ENCODE results near the gene TNFSF9.
"Not testable (repeated sequence)": the region's sequence is repeated elsewhere in the genome, so short reads cannot be mapped to it uniquely, and the experiment has no call there.

TNFSF9 gene

DNA sequence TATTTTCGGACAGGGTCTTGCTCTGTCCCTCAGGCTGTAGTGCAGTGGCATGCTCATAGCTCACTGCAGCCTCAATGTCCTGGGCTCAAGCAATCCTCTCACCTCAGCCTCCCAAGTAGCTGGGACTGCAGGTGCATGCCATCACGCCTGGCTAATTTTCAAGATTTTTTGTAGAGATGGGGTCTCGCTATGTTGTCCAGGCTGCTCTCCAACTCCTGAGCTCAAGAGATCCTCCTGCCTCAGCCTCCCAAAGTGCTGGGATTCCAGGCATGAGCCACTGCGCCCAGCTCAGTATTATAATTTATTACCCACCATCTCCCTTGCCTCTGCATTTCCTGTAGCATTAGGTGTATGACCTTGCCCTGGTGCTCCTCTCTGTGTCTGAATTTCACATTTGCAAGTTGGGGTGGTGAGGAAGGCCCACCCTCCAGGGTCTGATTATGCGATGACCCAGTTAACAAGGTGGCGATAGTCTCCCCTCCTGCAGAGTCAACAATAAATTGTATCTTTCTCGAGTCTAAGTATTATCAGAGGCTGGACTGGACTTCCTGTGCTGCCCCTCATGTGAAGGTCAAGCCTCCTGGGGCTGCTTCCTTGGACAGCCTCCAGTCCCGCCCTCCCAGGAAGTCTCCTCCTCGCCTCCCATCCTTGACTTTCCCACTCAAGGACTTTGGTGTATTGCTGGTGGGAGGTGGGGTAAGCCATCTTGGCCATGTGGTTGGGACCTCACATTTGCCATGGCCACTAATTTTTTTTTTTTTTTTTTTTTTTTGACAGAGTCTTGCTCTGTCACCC is 27.2 kb upstream of the TNFSF9 start:
- Mint-ChIP-seq H3K36me3 (ENCODE audit: low read depth) (no peaks in the 10 kb centered on the region), H3K27ac (no peak overlapping the region), H3K27me3 (ENCODE audit: low read depth, poor library complexity) (peaks cover 65% of the 10 kb centered on the region), H3K4me3 (peak overlapping the region; percentile 49), H3K9me3 (no peaks in the 10 kb centered on the region), H3K4me1 (peaks cover 9% of the 10 kb centered on the region)
- TF ChIP-seq, protein P1, sequence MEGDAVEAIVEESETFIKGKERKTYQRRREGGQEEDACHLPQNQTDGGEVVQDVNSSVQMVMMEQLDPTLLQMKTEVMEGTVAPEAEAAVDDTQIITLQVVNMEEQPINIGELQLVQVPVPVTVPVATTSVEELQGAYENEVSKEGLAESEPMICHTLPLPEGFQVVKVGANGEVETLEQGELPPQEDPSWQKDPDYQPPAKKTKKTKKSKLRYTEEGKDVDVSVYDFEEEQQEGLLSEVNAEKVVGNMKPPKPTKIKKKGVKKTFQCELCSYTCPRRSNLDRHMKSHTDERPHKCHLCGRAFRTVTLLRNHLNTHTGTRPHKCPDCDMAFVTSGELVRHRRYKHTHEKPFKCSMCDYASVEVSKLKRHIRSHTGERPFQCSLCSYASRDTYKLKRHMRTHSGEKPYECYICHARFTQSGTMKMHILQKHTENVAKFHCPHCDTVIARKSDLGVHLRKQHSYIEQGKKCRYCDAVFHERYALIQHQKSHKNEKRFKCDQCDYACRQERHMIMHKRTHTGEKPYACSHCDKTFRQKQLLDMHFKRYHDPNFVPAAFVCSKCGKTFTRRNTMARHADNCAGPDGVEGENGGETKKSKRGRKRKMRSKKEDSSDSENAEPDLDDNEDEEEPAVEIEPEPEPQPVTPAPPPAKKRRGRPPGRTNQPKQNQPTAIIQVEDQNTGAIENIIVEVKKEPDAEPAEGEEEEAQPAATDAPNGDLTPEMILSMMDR (IDR thresholded peaks at IDR 0.05): no peak
- DNase-seq: no peak

DNA sequence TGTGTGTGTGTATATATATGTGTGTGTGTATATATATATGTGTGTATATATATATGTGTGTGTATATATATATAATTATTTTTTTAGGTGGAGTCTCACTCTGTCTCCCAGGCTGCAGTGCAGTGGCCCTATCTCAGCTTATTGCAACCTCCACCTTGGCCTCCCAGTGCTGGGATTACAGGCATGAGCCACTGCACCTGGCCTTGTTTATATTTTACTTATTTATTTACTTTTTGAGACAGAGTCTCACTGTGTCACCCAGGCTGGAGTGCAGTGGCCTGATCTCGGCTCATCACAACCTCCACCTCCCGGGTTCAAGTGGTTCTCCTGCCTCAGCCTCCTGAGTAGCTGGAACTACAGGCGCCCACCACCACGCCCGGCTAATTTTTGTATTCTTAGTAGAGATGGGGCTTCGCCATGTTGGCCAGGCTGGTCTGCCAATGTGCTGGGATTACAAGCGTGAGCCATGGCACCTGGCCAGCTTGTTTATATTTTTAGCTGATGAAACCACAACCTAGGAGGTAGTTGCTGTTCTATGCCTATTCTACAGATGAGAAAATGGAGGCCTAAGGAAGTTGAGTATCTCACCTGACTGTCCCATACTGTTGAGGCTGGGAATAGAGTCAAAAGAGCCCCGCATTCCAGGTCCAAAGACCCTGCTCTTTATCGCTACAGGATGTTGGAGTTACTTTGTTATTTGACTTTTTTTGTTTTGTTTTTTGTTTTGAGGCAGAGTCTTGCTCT is 22.6 kb upstream of the TNFSF9 start:
- not testable (repeated sequence) for DNase-seq; H3K4me3 Mint-ChIP-seq; H3K27ac Mint-ChIP-seq; H3K9me3 Mint-ChIP-seq; H3K4me1 Mint-ChIP-seq; H3K36me3 Mint-ChIP-seq (ENCODE audit: low read depth)
- peaks cover 20% of the 10 kb centered on the region for H3K27me3 Mint-ChIP-seq (ENCODE audit: low read depth, poor library complexity)

DNA sequence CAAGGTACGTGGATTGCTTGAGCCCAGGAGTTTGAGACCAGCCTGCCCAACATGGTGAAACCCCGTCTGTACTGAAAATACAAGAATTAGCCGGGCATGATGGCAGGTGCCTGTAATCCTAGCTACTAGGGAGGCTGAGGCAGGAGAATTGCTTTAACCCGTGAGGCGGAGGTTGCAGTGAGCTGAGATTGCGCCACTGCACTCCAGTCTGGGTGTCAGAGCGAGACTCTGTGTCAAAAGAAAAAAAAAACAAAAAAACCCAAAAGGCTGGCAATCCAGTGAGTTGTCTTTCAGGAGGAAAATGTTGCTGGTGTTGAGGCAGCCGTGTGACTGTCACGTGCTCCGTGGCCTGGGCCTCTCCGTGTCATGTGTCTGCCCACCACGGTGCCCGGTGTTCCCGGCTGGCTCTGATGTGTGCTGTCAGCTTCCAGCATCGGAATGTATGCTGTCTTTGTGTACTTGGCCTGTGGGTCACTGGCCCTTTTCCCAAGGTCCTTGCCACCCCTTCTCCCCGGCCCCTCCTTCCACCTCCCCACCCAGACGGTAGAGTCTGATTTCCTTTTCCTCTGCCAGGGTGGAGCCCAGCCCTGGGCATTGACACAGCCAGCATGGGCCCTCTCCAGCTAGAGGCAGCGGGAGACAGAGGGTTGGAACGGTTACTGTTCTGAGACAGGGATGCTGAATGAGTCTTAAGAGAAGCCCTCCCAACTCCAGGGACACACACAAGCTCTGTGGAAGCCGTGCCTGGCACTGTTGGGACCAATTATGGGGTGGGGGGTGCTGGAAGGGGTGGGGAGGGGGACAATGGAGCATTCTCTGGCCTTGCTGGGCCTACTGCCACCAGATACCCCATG is 21.5 kb upstream of the TNFSF9 start:
- H3K9me3 Mint-ChIP-seq: no peaks in the 10 kb centered on the region
- H3K4me3 Mint-ChIP-seq: no peak overlapping the region
- H3K36me3 Mint-ChIP-seq (ENCODE audit: low read depth): no peaks in the 10 kb centered on the region
- no peak for DNase-seq
- no peak overlapping the region for H3K27ac Mint-ChIP-seq
- H3K4me1 Mint-ChIP-seq: peaks cover 7% of the 10 kb centered on the region
- TF ChIP-seq, protein P1 (IDR thresholded peaks at IDR 0.05): no peak
- peaks cover 19% of the 10 kb centered on the region for H3K27me3 Mint-ChIP-seq (ENCODE audit: low read depth, poor library complexity)

DNA sequence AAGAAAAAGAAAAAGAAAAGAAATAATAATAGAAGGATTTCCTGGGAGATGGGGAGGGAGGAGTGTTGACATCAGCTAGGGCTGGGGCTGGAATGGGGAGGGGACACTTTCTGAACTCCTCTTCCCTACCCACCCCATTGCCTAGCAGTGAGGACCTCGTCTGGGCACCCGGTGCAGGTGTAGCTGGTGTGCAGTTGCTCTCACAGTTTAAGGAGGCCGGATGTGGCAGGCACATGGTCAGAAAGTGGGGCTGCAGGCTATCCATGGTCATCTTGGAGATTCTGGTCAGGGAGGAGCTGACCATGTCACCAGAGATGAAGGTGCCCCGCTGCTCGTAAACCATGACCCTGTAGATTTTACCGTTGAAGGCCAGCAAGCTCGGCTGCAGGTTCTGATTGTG is 20.2 kb upstream of the TNFSF9 start:
- H3K27ac Mint-ChIP-seq: no peak overlapping the region
- TF ChIP-seq, protein P1 (IDR thresholded peaks at IDR 0.05): no peak

DNA sequence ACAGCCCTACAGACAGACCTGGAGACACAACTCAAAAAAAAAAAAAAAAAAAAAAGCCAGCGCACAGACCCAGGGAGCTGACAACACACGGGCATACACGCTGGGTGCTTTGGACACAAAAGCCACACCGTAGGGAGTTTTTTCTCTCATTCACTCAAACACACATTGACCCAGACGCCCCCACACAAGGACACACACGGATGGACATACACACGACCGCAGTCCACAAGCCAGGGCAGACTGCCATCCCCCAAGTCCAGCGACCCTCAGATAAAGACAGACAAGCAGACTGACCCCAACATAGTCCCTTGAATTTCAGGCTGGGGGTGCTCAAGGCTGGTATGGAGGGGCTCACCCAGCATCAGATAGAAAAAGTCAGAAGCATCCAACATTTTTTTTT is 16.7 kb upstream of the TNFSF9 start:
- no peak for DNase-seq
- H3K4me1 Mint-ChIP-seq: peaks cover 32% of the 10 kb centered on the region
- TF ChIP-seq, protein P1 (IDR thresholded peaks at IDR 0.05): no peak
- H3K27me3 Mint-ChIP-seq (ENCODE audit: low read depth, poor library complexity): peaks cover 17% of the 10 kb centered on the region
- H3K4me3 Mint-ChIP-seq: peak overlapping the region; percentile 10
- H3K9me3 Mint-ChIP-seq: no peaks in the 10 kb centered on the region
- H3K27ac Mint-ChIP-seq: peak overlapping the region; percentile 57
- H3K36me3 Mint-ChIP-seq (ENCODE audit: low read depth): no peaks in the 10 kb centered on the region

More for the DNA sequence above, 20.2 kb upstream of the TNFSF9 start:
- H3K9me3 Mint-ChIP-seq: no peaks in the 10 kb centered on the region
- H3K27me3 Mint-ChIP-seq (ENCODE audit: low read depth, poor library complexity): peaks cover 16% of the 10 kb centered on the region
- H3K4me3 Mint-ChIP-seq: no peak overlapping the region
- peaks cover 7% of the 10 kb centered on the region for H3K4me1 Mint-ChIP-seq
- no peaks in the 10 kb centered on the region for H3K36me3 Mint-ChIP-seq (ENCODE audit: low read depth)
- no peak for DNase-seq
